WTC11 (cell line): ENCODE results near the gene MAGEA9B. TPM values are rescaled to one million over a fixed set of nuclear protein-coding genes. Genes with fewer than 3 reads are reported as not detected.

Experiments used
- ATAC-seq: fragments of 200-7000 bp; cut with Tn5 transposase; 2 replicates; pipeline ENCODE4 v1.10.0; 2021; ENCODE audit warnings: mild to moderate bottlenecking, moderate library complexity
- CTCF ChIA-PET: fragments of 300-600 bp; sonication (Branson Sonifier 250); formaldehyde crosslinking; loops from one replicate; lab custom pipeline; 2021; ENCODE audit warnings: antibody characterized with exemption; lab: Charles Lee
- POLR2A ChIA-PET: fragments of 350-600 bp; sonication (Branson Sonifier 250); formaldehyde crosslinking; loops from one replicate; lab custom pipeline; 2021; ENCODE audit warnings: antibody characterized with exemption; lab: Charles Lee
- DNase-seq: peaks from one replicate; pipeline ENCODE4 v3.0.0; 2021; ENCODE audit warnings: low spot score
- H3K27ac Mint-ChIP-seq: 2 replicates; pipeline ENCODE4 v1.8.0; 2021; ENCODE audit warnings: mixed read lengths
- H3K27me3 Mint-ChIP-seq: 2 replicates; pipeline ENCODE4 v1.8.0; 2021; ENCODE audit warnings: low read depth, mild to moderate bottlenecking, moderate library complexity, mixed read lengths
- H3K36me3 Mint-ChIP-seq: 2 replicates; pipeline ENCODE4 v1.8.0; 2021; ENCODE audit warnings: mixed read lengths
- H3K4me1 Mint-ChIP-seq: 2 replicates; pipeline ENCODE4 v1.8.0; 2022; ENCODE audit warnings: mixed read lengths
- H3K4me3 Mint-ChIP-seq: 2 replicates; pipeline ENCODE4 v1.8.0; 2021; ENCODE audit warnings: mild to moderate bottlenecking, moderate library complexity, mixed read lengths
- H3K9me3 Mint-ChIP-seq: 2 replicates; pipeline ENCODE4 v1.8.0; 2021; ENCODE audit warnings: mixed read lengths
- ARID4B ChIP-seq: sonication (generic); formaldehyde crosslinking; IDR thresholded peaks from 2 replicates; pipeline ENCODE4 v1.8.0; 2023; ENCODE audit warnings: missing genetic modification reagents, mild to moderate bottlenecking, borderline replicate concordance
- E2F5 ChIP-seq: sonication (generic); formaldehyde crosslinking; IDR thresholded peaks from 2 replicates; pipeline ENCODE4 v1.8.1; 2022; ENCODE audit warnings: mild to moderate bottlenecking, moderate library complexity, missing genetic modification reagents
- GABPB1 ChIP-seq: sonication (generic); formaldehyde crosslinking; IDR thresholded peaks from 2 replicates; pipeline ENCODE4 v1.8.1; 2023; ENCODE audit warnings: mild to moderate bottlenecking, missing genetic modification reagents
- GTF2I ChIP-seq: fragments of 250-450 bp; sonication (Bioruptor Pico); conservative IDR thresholded peaks from 2 replicates; pipeline ENCODE4 v1.4.0; 2021; ENCODE audit warnings: mild to moderate bottlenecking
- HMGA2 ChIP-seq: fragments of 250-450 bp; sonication (Bioruptor Pico); IDR thresholded peaks from 2 replicates; pipeline ENCODE4 v1.4.0; 2021; ENCODE audit warnings: mild to moderate bottlenecking, moderate library complexity
- HMGXB4 ChIP-seq: sonication (generic); formaldehyde crosslinking; IDR thresholded peaks from 2 replicates; pipeline ENCODE4 v1.8.1; 2023; ENCODE audit warnings: mild to moderate bottlenecking, moderate library complexity, missing genetic modification reagents
- IRF2 ChIP-seq: sonication (generic); formaldehyde crosslinking; IDR thresholded peaks from 2 replicates; pipeline ENCODE4 v1.8.0; 2022; ENCODE audit warnings: low read depth, missing genetic modification reagents, borderline replicate concordance
- JAZF1 ChIP-seq: fragments of 250-450 bp; sonication (Bioruptor Pico); IDR thresholded peaks from 2 replicates; pipeline ENCODE4 v1.9.0; 2021; ENCODE audit warnings: moderate library complexity, mild to moderate bottlenecking, inconsistent platforms
- NFE2L1 ChIP-seq: sonication (generic); formaldehyde crosslinking; IDR thresholded peaks from 2 replicates; pipeline ENCODE4 v1.8.1; 2023; ENCODE audit warnings: missing genetic modification reagents
- NR3C1 ChIP-seq: sonication (generic); formaldehyde crosslinking; conservative IDR thresholded peaks from 2 replicates; pipeline ENCODE4 v1.8.1; 2023; ENCODE audit warnings: low read depth, mild to moderate bottlenecking, missing genetic modification reagents
- PREB ChIP-seq: sonication (generic); formaldehyde crosslinking; IDR thresholded peaks from 2 replicates; pipeline ENCODE4 v1.8.1; 2022; ENCODE audit warnings: mild to moderate bottlenecking, missing genetic modification reagents, moderate library complexity, borderline replicate concordance
- RELA ChIP-seq: sonication (generic); formaldehyde crosslinking; IDR thresholded peaks from 2 replicates; pipeline ENCODE4 v1.8.1; 2022; ENCODE audit warnings: missing genetic modification reagents, mild to moderate bottlenecking, borderline replicate concordance
- SMAD4 ChIP-seq: sonication (generic); formaldehyde crosslinking; IDR thresholded peaks from 2 replicates; pipeline ENCODE4 v1.8.0; 2022; ENCODE audit warnings: mild to moderate bottlenecking, missing genetic modification reagents
- ZBTB21 ChIP-seq: sonication (generic); formaldehyde crosslinking; IDR thresholded peaks from 2 replicates; pipeline ENCODE4 v1.8.1; 2023; ENCODE audit warnings: mild to moderate bottlenecking, missing genetic modification reagents, borderline replicate concordance
- ZMAT4 ChIP-seq: fragments of 250-450 bp; sonication (Bioruptor Pico); IDR thresholded peaks from 2 replicates; pipeline ENCODE4 v1.9.0; 2021; ENCODE audit warnings: mild to moderate bottlenecking
- ZNF425 ChIP-seq: fragments of 250-450 bp; sonication (Bioruptor Pico); conservative IDR thresholded peaks from 2 replicates; pipeline ENCODE4 v1.9.0; 2021; ENCODE audit warnings: mild to moderate bottlenecking
- total RNA-seq: library from RNA; stranded (reverse); gene quantifications from 3 replicates; pipeline ENCODE4 v1.2.3, GENCODE V29; 2021

The MAGEA9B gene
- total RNA-seq, 1 experiment from 2014 or later, result 0.35 TPM

GRCh38 chrX:149570668-149571067, 16.6 kb downstream of the MAGEA9B start:
- no peak overlapping the region for H3K27ac Mint-ChIP-seq
- no peak overlapping the region for H3K4me3 Mint-ChIP-seq
- H3K36me3 Mint-ChIP-seq, result no peaks in the 10 kb centered on the region
- no peak for DNase-seq
- ChIA-PET CTCF (no interaction called here), POLR2A (no interaction called here)
- no peaks in the 10 kb centered on the region; the same call in none of the 2 replicates for H3K27me3 Mint-ChIP-seq
- H3K9me3 Mint-ChIP-seq, result no peaks in the 10 kb centered on the region
- TF ChIP-seq GTF2I (no peak), PREB (no peak), ZMAT4 (CRISPR knock-in tag) (no peak), RELA (CRISPR knock-in tag) (no peak), HMGA2 (no peak), ZBTB21 (CRISPR knock-in tag) (no peak), NR3C1 (CRISPR knock-in tag) (no peak), ZNF425 (CRISPR knock-in tag) (no peak), HMGXB4 (CRISPR knock-in tag) (no peak), GABPB1 (CRISPR knock-in tag) (no peak), JAZF1 (no peak), NFE2L1 (no peak), ARID4B (CRISPR knock-in tag) (no peak), IRF2 (CRISPR knock-in tag) (no peak), E2F5 (CRISPR knock-in tag) (no peak), SMAD4 (CRISPR knock-in tag) (no peak)
- no peak for ATAC-seq
- no peaks in the 10 kb centered on the region; the same call in 1 of the 2 replicates for H3K4me1 Mint-ChIP-seq
